Hindlimb muscle (tissue), 1 donor: ENCODE results near the gene HOXB7. TPM values are rescaled to one million over a fixed set of nuclear protein-coding genes. Genes with fewer than 3 reads are reported as not detected.
A peak's percentile ranks its signal among the peaks of the same experiment; 100 is the strongest.

Experiments used
- DNase-seq: peaks from one replicate; pipeline ENCODE4 v3.0.0-alpha.2; 2013
- polyA plus RNA-seq: library from polyadenylated mRNA; unstranded; fragments of 120-200 nt; gene quantifications from one replicate; pipeline ENCODE4 v1.2.1, GENCODE V29; 2013; ENCODE audit not compliant: insufficient read length

HOXB7 gene
- polyA plus RNA-seq, 1 donor: 3.0 TPM

DNA sequence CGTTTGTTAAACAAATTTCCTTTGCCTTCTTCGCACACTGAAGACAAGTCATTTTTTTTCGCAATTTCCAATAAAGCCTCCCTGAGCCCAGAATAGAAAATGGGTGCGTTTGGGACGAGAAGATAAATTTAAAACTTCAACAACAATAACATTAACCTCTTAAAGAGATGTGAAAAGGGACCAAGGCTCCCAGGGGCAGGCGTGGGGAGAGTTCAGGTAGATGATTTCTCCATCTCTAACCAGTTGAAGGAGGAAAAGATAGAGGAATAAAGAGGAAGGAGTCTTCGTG lies 31.4 kb downstream of the HOXB7 start:
- DNase-seq: no peak

DNA sequence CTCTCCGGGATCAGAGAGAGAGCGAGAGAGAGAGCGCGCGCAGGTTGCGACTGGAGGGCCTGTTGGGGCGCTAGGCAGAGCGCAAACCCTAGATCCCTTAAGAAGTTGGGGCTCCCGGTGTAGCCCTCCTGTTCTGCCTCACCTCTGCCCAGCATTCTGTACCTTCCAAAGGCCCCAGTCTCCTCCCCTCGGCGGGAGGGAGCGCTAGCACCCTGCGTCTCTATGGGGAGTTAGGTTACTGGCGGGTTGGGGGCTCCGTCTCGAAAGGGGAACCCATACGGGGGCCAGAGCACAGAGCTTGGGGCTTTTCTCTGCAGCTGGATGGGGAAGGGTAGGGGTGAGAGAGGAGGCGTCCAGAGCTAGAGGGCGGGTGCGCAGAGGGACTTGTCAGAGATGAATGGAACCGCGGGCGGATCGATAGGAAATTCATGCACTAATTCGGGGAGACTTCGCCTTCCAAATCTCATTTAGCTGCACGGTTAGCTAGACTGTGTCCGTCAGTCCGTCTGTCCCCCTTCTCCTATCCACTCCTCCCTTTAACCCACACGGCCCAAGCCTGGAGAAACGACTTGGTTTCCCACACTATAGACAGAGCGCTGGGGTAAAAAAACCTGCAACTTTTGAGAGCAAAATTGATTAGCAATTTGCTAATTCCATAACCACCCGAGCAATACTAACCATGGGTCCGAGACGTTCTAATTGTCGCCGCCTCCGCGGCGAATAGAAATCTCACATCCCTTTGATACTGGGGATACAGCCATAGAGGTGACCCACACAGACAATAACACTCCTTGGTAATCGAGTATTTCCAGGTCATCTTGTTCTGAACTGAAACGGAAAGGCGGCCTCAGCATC lies 32.0 kb downstream of the HOXB7 start:
- DNase-seq: no peak

DNA sequence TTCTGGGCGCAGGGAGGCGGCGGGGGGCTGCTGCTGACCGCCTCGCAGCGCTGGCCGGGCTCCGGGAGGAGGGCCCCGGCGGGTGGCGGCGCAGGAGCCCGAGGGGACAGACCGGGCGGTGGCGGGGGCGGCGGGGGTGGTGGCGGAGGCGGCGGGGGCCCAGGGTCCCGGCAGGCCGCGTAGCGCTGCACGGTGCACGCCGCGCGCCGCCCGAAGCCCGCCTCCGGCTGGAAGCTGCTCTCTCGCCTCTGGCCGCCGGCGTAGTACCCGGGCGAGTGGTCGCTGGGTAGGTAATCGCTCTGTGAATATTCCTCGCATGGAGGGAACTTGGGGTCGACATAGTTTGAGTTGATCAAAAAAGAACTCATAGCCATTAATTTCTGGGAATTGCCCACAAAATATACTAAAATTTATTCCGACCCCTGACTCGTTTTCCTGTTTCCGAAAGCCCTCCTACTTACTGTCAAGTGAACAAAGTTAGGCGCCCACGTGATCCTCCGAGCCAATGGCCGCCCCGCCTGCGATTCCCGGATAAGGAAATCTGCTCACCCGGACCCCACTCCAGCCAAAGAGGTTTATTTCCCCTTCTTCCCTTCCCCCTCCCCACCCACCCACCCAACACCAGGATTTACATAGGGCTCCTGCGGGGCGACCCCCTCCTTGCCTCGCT lies 32.7 kb downstream of the HOXB7 start, which contains the start of gene HOXB4:
HOXB4 (minus strand) TSS at position 405 of the 670 bp plus-strand sequence; CDS start at position 374, 31 bp downstream.
- DNase-seq: peak; percentile 43

DNA sequence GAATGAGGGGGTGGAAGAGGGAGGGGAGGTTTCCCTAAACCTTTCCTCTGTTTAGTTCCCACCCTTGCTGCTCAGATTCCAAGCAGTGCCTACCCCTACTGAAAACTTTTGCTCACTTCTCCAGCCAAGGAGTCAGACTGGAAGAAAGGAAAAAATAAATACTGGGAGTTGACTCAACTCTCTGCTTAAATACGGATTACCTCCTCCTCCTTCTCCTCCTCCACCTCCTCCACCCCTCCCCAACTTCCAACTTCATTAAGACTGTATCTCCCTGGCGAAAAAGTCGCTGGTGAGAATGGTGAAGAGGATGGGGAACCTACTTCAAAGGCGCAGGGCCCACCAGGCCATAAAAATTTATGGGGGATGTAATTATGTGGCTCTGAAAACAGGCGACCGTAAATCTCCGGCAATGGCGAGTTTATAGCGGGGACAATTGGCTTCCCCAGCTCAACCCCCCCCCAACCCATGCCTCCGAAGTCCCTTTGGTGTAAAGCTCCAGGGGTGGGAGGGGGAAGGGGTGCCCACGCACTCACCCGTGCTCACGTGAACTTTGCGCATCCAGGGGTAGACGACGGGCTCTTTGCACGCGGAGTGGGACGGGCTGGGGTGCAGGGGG lies 33.4 kb downstream of the HOXB7 start:
- DNase-seq: no peak

DNA sequence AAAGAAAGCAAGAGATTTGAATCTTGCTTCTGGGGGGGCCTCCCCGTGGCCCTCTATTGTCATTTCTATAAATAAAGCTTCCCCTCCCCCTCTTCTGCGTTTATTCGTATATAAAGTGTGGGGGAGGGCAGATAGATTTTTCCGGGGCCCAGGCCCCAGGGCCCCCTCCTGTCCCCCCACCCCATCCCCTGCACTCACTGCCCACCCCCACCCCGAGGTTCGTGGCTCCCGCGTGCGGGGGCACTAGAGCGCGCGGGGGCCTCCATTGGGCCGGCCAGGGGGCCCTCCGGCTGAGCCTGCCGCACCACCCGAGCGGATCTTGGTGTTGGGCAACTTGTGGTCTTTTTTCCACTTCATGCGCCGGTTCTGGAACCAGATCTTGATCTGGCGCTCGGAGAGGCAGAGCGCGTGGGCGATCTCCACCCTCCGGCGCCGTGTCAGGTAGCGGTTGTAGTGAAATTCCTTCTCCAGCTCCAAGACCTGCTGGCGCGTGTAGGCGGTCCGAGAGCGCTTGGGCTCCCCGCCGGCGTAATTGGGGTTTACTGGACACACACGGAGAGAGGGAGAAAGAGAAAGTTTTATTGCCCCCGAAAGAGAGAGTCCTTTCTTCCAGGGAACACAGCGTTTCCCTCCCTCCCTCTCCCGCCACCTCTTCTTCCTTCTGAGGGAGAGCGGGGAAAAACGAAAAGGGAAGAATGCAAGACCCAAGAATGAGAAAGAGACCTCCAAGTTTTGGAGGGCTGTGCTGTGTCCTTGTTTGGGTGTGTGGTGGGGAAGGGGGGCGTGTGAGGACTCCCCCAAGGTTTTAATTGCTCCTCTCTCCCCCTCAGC lies 34.1 kb downstream of the HOXB7 start:
- DNase-seq: no peak

DNA sequence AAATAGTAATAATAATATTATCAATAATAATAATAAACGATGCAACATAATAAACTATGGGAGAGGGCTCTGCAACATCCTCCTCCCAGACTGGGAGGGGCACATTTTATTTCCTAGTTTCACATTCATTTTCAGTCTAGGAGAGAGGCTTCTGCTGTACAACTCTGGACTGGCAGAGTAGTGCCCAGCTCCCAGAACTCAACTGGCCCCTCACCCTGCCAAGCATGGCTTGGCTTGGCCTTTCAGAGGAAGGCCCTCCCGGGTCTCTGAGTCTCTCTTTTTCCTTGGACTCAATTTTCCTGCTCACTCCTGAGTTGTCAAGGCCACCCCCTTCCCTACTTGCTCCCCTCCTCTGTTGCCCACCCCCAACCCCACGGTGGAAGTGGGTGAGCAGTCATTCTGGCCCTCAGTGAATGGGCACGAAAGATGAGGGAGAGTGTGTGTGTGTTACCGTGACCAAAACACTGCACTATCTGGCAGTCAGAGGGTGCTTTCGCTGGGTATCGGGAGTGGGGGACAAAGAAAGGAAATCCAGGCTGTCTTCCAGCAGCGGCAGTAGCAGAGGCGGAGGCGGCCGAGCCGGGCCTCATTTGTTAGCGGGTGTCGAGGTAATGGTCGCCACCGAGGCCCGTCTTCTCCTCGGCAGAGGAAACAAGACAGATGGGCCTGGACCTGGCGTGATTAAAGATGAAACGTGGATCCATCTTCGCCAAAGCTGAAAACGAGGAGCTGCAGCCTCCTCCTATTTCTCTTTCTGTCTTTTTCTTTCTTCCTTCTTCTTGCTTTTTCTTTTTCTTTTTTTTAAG lies 34.9 kb downstream of the HOXB7 start:
- no peak for DNase-seq

DNA sequence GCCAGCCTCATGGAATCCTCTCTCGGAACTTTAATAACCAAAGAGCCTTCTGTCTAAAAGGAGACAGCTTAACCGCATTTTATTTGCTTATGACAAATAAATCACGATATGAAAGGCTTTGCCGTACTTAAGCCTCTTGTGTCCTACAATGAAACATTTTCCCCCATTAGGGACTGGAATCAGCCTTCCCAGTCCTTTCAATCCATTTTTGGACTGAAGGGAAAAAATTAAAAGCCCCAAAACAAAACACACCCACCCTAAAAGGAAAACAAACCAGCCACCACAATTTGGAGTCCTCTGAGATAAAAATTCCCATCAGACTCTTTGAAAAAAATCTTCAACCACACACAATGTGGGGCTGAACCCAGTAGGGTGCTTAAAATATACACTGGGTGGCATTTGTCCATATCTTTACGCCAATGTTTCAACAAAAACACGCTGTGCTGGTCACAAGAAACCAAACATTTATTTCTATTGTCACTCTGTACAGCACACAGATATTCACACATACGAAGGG lies 35.7 kb downstream of the HOXB7 start:
- DNase-seq: no peak

DNA sequence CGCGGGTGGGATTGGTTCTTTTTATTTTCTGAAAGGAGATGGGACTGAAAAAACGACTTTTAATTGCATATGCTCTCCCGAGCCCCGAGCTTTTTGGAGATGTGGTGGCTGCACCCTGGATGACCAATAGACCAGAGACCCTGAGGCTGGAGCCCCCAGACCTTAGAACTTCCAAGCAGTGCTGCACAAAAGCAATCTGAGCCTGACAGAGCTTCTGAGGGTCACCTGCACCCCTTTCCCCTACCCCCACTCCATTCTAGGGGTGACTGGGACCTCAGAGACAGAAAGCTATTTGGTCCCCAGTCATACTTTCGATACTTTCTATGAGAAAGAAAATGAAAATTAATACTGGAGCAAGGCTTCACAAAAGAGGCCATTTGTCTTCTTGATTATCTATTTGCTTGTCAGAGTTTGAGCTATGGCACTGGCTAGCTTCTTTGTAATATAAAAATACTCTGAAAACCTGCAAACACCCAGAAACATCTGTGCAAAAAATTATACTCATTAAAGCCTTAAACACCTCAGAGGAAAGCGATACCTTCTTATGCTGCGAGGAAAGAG lies 36.2 kb downstream of the HOXB7 start:
- DNase-seq: no peak

DNA sequence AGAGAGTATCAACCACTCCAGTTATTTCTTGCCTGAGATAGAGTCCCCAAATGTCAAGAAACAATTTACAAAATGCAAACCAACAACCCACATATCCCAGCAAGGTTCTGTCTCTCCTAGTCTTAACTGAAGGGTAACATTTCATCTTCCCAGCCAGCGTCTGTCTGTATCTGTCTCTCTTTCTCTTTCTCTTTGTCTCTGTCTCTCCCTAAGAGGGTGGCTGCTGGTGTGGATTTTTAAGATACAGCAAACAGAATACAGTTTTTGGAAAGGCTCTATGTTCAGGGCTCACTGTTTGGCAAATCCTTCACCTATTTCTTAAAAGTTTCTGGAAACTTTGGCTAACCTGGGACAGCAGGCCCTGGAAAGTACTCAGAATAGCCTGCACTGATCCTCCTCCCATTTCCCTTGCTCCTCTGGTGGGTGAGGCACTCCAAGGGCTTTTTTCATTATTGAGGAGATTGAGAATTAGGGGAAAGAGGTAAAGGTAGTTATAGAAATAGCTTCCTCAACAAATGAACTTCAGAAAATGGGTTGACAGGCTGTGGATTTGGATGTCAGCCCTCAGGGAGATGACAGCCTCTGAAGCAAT lies 38.9 kb downstream of the HOXB7 start:
- no peak for DNase-seq

DNA sequence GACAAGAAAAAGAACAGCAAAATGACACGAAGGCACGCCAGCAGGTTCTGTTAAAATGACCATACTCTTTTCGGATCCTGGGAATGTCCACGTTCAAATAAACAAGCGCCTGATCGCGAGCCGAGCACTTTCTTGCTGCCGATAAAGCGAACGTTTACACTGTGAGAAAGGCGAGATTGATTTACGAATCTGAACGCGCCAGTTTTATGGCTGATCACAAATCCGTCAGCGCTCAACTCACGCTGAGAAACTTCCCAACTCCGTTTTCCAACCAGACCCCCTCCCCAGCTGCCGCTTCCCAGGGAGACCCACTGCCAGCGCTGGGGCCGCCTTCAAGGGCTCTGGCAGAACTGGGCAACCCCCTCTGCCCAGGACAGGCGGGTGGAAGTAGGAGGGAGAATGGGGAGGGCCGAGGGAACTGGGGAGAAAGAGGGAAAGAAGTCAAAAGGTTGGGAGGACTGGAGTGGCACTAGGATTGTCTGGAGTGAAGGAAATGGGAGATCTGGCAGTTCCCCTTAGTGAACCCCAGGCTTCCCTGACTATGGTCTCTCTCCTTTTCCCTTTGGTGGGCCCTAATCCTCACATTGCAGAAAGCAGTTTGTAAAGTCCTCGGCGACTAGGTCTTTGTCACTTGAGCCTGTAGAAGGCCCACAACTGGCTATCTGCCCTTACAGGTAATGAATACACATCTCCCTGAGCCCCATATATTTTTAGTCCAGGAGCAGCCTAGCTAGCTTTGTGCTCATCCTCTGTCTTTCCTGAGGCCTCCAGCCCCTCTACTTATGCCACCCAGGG lies 39.6 kb downstream of the HOXB7 start:
- no peak for DNase-seq

DNA sequence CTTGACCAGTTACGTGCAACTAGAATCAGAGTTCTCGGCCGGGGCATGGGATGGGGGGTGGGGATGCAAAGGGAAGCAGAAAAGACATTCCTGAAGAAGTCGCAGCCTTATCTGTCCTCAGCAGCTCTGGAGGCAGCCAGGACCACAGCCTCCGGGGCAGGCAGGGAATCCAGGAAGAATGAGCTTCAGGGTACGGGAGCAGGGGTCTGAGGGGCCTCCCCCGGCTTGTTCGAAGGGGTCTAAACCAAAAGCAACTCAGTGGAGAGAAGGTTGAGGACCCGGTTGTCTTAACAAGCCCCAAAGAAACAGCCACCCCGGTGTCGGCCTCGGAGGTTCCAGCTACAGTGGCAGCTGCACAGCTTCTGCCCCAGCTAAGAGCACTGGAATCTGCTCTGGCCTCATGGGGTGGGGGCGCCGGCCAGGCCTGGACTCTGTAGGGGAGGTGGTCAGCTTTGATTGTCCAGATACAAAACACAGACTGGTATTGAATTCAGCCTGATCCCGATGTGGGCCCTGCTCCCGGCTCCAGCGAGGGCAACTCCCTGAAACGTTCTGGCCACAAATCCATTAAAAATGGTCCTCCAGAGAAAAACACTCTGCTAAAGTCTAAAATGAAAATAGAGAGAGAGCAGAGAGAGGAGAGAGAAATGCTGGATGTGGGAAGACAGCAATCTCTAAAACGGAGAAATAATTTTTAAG lies 40.3 kb downstream of the HOXB7 start:
- no peak for DNase-seq

DNA sequence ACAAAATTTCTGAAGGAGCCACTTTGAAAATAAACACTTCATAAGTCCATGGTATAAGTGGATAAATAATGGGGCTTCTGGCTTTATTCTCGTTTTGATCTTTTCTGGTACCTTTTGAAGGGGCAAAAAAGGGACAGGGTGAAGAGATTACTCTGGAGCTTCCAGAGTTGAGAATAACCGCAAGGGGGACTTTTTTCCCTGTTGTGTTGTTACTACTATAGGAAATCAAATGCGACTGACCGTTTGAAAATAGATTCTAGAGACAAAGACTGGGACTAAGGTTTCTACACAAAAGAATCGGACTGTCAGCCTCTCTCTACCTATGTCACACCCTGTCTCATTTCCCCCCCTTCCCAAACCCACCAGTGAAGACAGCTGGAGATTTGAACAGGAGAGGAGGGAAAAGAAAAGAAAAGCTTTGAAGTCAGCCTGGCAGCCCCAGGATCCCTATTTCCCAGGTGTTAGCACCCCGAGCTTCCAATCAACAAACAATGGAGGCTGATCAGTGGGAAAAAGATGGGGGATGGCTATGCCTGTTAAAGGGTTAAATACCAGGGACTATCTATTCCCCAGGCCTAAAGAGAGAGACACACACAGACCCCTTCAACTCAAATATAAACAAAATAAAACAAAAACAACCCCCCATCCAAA lies 41.0 kb downstream of the HOXB7 start:
- DNase-seq: no peak

DNA sequence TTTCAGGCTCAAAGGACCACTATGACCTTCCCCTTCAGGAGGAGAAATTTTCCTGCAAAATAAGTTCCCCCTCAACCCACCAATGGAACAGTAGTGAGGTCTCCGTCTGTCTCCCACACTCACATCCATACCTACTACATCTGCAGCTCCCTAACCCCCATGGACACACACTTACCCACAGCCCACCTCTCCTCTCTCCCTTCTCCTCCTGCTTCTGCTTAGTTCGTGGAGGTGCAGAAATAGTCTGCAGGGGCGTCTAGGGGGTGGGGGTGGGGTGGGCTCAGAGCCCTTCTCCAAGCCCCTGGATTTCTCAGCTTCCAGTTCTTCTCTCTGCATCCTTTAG lies 41.6 kb downstream of the HOXB7 start:
- no peak for DNase-seq

DNA sequence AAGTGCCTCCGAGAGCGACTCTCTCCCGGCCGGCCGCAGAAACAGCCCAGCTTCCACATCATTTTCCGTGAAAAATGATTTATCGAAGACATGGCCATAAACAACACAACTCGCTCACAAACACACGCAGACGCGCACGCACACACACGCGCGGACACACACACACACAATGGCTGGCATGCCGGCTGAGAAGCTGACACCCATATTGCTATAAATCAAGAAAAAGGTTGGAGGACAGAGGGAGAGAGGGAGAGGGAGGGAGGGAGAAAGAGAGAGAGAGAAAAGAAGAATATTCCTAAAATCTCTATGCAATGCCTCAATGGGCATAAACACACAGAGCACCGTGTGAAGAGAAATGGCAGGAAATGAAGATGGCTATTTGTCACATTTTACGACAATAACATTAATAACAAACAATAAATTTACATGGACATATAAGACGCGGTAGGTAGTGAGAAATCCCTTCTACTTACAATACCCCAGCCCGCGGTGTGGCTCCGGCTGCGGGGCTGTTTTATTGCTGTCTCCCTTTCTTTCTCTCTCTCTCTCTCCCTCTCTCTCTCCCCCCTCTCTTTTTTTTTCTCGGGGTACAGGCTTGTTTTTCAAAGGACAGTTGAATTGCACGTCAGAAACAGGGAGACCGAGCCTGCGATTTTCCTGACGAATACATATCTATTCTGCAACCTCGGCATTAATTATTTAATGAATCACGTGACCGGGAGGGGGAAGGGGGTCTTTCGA lies 42.1 kb downstream of the HOXB7 start:
- DNase-seq: no peak

DNA sequence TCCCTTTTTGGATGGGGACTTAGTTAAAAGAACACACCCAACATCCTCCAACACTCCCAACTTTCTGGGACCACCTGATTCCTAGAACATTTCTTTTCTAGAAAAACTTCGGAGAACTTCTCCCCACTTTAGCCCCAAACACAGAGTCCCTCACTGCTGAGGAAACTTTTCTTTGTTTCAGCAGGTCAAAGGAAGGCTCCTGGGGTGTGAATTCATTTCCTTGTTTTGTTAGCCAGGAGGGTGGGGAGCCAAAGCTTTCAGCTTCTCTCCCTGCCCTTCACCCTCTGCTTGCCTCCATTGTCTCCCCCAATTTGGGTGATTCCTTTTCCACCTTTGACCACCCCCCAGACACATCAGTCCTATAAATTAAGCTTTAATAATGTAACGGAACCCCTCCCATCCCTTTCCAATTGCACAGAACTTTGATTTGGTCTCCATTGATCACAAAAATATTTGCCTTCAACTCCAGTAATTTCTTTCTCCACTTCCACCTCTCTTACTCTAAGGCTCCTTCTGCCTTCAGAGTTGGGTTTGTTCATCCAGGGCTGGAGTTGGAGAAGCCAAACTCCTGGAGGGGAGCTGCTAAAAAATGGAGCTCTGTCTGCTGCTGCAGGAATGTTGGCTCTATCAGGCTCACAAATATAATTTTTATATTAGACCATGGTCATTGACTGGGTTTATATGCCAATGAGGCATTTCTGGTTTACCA lies 43.0 kb downstream of the HOXB7 start:
- no peak for DNase-seq

DNA sequence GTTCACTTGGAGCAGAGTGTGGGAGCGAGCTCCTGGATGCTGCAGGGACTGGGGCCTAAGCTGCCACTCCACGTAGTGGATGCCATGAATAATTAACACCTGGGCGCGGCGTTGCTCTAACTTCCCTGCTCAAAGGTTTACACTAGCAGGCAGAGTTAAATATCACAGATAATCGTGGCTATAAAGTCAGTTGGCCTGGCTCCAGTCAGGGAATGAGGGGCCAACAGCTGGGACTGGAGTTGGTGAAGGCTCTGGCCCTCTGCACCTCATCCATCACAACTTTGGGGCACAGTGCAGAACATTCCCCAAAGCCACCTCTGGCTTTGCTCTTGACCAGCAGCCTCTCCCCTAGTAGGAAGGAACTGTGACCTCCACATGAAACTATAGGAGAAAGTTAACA lies 43.6 kb downstream of the HOXB7 start:
- DNase-seq: no peak

DNA sequence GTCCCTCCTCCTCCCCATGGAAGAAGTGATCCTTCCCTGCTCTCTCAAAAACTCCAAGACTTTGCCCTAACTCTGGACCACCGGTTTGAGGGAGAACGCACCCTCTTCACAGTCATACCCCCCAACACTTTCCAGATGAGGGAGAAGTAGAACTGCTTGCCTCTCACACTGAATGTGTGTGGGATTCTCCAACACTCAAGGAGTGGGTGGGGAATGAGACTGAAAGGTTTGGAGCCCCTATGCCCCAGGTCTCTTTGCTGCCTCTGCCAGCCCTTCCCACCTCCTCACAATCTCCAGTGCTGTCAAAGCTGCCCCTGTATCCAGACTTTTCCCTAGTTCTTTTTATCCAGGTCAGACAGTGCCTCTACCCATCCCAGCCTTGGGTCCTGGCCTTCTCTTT lies 44.1 kb downstream of the HOXB7 start:
- DNase-seq: no peak
